ENCODE data around the gene ACTR1B. TPM values are rescaled to one million over a fixed set of nuclear protein-coding genes. Genes with fewer than 3 reads are reported as not detected.
"Not testable (repeated sequence)": the region's sequence is repeated elsewhere in the genome, so short reads cannot be mapped to it uniquely, and the experiment has no call there.

Gene ACTR1B
- polyA plus RNA-seq, 3 donors from 2014 or later = 15.3 to 19.3 (median 17.3) TPM

GRCh38 chr2:97701186-97701585 is 37.3 kb upstream of the ACTR1B start:
- Mint-ChIP-seq H3K36me3 (no peaks in the 10 kb centered on the region), H3K4me3 (no peak overlapping the region), H3K27me3 (ENCODE audit: low read depth in 3 of 3) (peaks cover 0 to 4% (median 0%) of the 10 kb centered on the region in 3 donors), H3K9me3 (no peaks in the 10 kb centered on the region), H3K27ac (no peak overlapping the region), H3K4me1 (peaks cover 6 to 11% of the 10 kb centered on the region in 2 donors)
- DNase-seq = no peak

DNA sequence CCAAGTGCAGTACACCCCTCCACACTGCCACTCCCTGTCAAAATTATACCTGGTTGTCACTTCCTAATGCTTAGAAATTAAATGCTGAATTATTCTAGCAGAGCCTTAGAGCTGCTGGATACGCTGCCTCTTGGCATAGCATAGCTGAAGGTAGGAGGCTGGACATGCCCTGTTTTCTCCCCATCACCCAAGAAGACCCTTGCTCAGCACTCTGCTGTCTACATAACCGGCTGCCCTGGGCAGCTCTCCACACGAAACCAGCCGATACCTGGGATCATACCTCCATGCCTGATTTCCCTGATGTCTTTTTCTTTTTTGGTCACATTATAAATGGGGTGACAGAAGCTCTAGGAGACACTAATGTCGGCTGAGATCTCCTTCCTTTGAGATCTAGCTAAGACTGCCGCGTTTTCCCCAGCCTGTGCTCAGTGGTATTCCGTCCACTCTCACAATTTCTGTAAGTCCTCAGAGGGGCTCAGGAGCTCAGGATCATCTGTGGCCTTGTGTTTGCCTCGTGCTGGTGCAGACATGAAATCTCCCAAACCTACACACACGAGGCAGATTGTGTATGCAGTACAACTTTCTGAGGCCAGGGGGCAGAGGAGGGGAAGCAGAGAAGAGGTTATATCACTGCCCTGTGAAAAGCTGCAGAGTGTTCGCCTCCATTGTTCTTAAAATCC is 36.1 kb upstream of the ACTR1B start:
- peaks cover 0 to 4% (median 0%) of the 10 kb centered on the region in 3 donors for H3K27me3 Mint-ChIP-seq (ENCODE audit: low read depth in 3 of 3)
- H3K9me3 Mint-ChIP-seq = no peaks in the 10 kb centered on the region
- H3K27ac Mint-ChIP-seq = no peak overlapping the region
- peaks cover 6 to 11% of the 10 kb centered on the region in 2 donors for H3K4me1 Mint-ChIP-seq
- DNase-seq = peak; percentile 52 to 64 (median 56)
- no peak overlapping the region for H3K4me3 Mint-ChIP-seq
- H3K36me3 Mint-ChIP-seq = no peaks in the 10 kb centered on the region

DNA sequence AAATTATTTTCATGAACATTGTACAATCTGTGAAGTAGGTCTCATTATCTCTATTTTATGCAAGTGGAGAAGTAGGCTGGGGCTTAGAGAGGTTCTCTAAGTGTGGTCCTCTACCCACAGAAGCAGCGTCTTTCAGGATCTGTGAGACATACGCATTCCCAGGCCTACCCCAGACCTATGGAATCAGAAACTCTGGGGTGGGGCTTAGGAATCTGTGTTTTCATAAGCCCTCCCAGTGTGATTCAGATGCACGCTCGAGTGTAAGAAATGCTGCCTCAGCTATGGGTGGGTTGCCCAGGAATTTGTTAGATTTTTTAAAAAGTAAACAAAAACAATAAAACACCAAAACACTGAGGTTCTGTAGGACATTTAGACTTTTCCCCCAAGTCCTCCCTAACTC is 34.7 kb upstream of the ACTR1B start:
- no peak for DNase-seq
- H3K27me3 Mint-ChIP-seq (ENCODE audit: low read depth in 3 of 3) = peaks cover 0 to 4% (median 3%) of the 10 kb centered on the region in 3 donors
- H3K9me3 Mint-ChIP-seq = no peaks in the 10 kb centered on the region
- no peak overlapping the region for H3K27ac Mint-ChIP-seq
- H3K36me3 Mint-ChIP-seq = no peaks in the 10 kb centered on the region
- peaks cover 6 to 11% of the 10 kb centered on the region in 2 donors for H3K4me1 Mint-ChIP-seq
- no peak overlapping the region for H3K4me3 Mint-ChIP-seq

DNA sequence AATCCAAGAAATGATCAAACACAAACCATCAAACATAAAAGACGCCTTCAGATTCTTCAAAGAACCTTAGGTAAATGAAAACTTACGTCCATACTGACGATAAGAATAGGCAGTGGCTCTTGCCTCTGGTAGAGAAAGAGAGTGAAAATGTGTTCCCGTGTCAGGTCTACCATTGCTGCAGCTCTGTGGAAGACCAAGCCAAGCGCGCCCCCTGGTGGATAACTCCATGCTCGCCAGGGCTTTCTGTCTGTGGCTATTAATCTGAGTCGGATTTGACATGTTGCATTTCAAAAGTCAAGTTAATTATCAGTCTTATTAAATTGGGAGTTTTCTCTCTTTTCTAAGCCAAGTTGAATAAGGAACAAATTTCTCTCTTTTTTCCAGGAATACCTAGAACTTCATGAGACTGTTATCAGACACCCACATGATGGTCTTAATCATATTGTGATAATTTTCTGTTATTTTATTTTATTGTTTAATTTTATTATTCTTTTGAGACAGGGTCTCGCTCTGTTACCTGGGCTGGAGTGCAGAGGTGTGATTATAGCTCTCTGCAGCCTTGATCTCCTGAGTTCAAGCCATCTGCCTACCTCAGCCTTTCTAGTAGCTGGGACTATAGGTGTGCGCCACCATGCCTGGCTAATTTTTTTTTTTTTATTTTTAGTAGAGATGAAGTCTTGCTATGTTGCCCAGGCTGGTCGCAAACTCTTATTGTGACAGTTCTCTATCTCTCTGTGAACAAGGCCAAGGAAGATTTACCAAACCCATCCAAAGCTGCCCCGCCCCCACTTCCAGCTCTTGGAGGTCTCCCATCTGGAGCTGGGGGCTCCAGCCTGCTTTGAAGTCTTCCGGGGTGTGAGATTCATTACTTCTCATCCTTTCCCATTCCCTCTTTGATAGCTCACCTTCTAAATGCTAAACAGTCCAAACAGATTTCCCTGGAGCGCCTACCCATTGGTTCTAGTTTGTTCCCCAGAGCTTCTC is 33.7 kb upstream of the ACTR1B start:
- Mint-ChIP-seq H3K4me1 (peaks cover 6 to 11% of the 10 kb centered on the region in 2 donors), H3K4me3 (peak overlapping the region in 2 of 5 donors; percentile 3 to 5), H3K27me3 (ENCODE audit: low read depth in 3 of 3) (peaks cover 0 to 4% (median 3%) of the 10 kb centered on the region in 3 donors), H3K27ac (no peak overlapping the region), H3K9me3 (no peaks in the 10 kb centered on the region), H3K36me3 (no peaks in the 10 kb centered on the region)
- peak; percentile 82 to 86 (median 83) for DNase-seq

DNA sequence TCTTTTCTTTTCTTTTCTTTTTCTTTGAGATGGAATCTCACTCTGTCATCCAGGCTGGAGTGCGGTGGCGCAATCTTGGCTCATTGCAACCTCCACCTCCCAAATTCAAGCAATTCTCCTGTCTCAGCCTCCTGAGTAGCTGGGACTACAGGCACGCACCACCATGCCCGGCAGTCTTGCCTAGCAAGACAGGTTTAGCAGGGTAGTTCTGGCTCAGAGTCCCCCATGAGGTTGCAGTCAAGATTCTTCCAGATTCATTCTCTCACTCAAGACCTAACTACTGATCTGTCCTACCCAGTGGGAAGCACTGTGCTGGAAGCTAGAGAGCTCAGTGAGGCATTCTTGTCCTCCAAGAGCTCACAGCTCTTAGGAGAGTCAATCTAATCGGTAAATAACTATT is 31.9 kb upstream of the ACTR1B start:
- Mint-ChIP-seq H3K4me3 (no peak overlapping the region), H3K36me3 (no peaks in the 10 kb centered on the region), H3K9me3 (no peaks in the 10 kb centered on the region), H3K4me1 (peaks cover 6 to 9% of the 10 kb centered on the region in 2 donors), H3K27ac (no peak overlapping the region), H3K27me3 (ENCODE audit: low read depth in 3 of 3) (peaks cover 0 to 5% (median 2%) of the 10 kb centered on the region in 3 donors)
- no peak for DNase-seq

- H3K4me3 Mint-ChIP-seq = no peak overlapping the region
- H3K36me3 Mint-ChIP-seq = no peaks in the 10 kb centered on the region
- no peak overlapping the region for H3K27ac Mint-ChIP-seq
- peaks cover 4 to 6% of the 10 kb centered on the region in 2 donors for H3K4me1 Mint-ChIP-seq
- DNase-seq = no peak
- H3K27me3 Mint-ChIP-seq (ENCODE audit: low read depth in 3 of 3) = peaks cover 0 to 5% (median 0%) of the 10 kb centered on the region in 3 donors
- H3K9me3 Mint-ChIP-seq = no peaks in the 10 kb centered on the region
These were observed 29.6 kb upstream of the ACTR1B start for GRCh38 chr2:97693476-97693875.

GRCh38 chr2:97691166-97691565 is 27.3 kb upstream of the ACTR1B start:
- Mint-ChIP-seq H3K27me3 (ENCODE audit: low read depth in 3 of 3) (peaks cover 0 to 9% (median 0%) of the 10 kb centered on the region in 3 donors), H3K36me3 (no peaks in the 10 kb centered on the region), H3K4me3 (no peak overlapping the region), H3K4me1 (no peaks in the 10 kb centered on the region), H3K27ac (no peak overlapping the region), H3K9me3 (no peaks in the 10 kb centered on the region)
- DNase-seq = no peak

GRCh38 chr2:97688062-97688827 is 24.4 kb upstream of the ACTR1B start:
- H3K36me3 Mint-ChIP-seq = no peaks in the 10 kb centered on the region
- no peak for DNase-seq

GRCh38 chr2:97687235-97687634 is 23.4 kb upstream of the ACTR1B start:
- peak in 2 of 3 donors; percentile 15 to 17 for DNase-seq
- not testable (repeated sequence) for H3K9me3 Mint-ChIP-seq; H3K27me3 Mint-ChIP-seq (ENCODE audit: low read depth in 3 of 3); H3K27ac Mint-ChIP-seq; H3K36me3 Mint-ChIP-seq; H3K4me1 Mint-ChIP-seq; H3K4me3 Mint-ChIP-seq

More at GRCh38 chr2:97688062-97688827, 24.4 kb upstream of the ACTR1B start:
- Mint-ChIP-seq H3K27me3 (ENCODE audit: low read depth in 3 of 3) (peaks cover 0 to 5% (median 0%) of the 10 kb centered on the region in 3 donors), H3K27ac (no peak overlapping the region), H3K9me3 (no peaks in the 10 kb centered on the region), H3K4me3 (no peak overlapping the region), H3K4me1 (no peaks in the 10 kb centered on the region)

DNA sequence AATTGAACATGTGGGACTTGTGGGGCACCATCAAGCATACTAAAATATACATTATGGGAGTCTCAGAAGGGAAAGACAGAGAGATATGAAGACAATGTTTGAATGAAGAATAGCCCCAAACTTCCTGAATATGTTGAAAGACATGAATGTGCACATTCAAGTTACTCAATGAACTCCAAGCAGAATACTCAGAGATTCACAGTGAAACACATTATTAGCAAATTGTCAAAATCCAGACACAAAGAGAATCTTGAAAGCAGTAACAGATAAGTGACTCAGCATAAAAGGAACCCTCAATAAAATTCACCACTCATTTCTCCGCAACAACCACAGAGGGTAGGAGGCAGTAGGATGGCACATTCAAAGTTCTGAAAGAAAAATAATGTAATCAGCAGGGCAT is 14.5 kb upstream of the ACTR1B start:
- Mint-ChIP-seq H3K27me3 (ENCODE audit: low read depth in 3 of 3) (peaks cover 0 to 6% (median 3%) of the 10 kb centered on the region in 3 donors), H3K4me3 (no peak overlapping the region), H3K9me3 (no peaks in the 10 kb centered on the region), H3K27ac (no peak overlapping the region), H3K4me1 (no peaks in the 10 kb centered on the region), H3K36me3 (peaks cover 0 to 5% (median 0%) of the 10 kb centered on the region in 3 donors)
- no peak for DNase-seq

GRCh38 chr2:97677480-97677879 is 13.6 kb upstream of the ACTR1B start:
- no peaks in the 10 kb centered on the region for H3K4me1 Mint-ChIP-seq
- DNase-seq = no peak
- no peaks in the 10 kb centered on the region for H3K9me3 Mint-ChIP-seq
- peaks cover 0 to 6% (median 3%) of the 10 kb centered on the region in 3 donors for H3K27me3 Mint-ChIP-seq (ENCODE audit: low read depth in 3 of 3)
- no peak overlapping the region for H3K27ac Mint-ChIP-seq
- peaks cover 0 to 5% (median 0%) of the 10 kb centered on the region in 3 donors for H3K36me3 Mint-ChIP-seq
- no peak overlapping the region for H3K4me3 Mint-ChIP-seq

DNA sequence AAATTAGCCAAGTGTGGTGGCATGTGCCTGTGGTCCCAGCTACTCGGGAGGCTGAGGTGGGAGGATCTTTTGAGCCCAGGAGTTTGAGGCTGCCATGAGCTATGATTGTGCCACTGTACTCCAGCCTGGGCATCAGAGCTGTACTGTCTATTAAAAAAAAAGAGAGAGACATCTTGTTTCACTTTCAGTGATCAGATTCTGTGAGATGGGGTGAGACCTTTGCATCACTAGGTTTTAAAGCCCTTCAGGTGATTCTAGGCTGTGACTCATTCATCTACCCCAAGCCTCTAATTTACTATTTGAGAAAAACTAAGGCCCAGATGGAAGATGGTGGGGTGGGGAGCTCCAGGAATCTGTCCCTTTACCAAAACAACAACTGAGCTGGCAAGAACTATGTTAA is 12.8 kb upstream of the ACTR1B start:
- Mint-ChIP-seq H3K27ac (no peak overlapping the region), H3K4me1 (no peaks in the 10 kb centered on the region), H3K27me3 (ENCODE audit: low read depth in 3 of 3) (peaks cover 0 to 6% (median 3%) of the 10 kb centered on the region in 3 donors), H3K4me3 (no peak overlapping the region), H3K9me3 (no peaks in the 10 kb centered on the region), H3K36me3 (peaks cover 0 to 5% (median 0%) of the 10 kb centered on the region in 3 donors)
- no peak for DNase-seq

- Mint-ChIP-seq H3K4me3 (no peak overlapping the region), H3K9me3 (no peaks in the 10 kb centered on the region), H3K27ac (no peak overlapping the region), H3K36me3 (peaks cover 0 to 5% (median 0%) of the 10 kb centered on the region in 3 donors), H3K4me1 (no peaks in the 10 kb centered on the region), H3K27me3 (ENCODE audit: low read depth in 3 of 3) (peaks cover 0 to 6% (median 3%) of the 10 kb centered on the region in 3 donors)
- DNase-seq = no peak
These were observed 11.7 kb upstream of the ACTR1B start for GRCh38 chr2:97675430-97676113.

Measured in immature natural killer cell (primary cell).